Smooth muscle cell (in vitro differentiated cells): ENCODE results near the gene MS4A10. TPM values are rescaled to one million over a fixed set of nuclear protein-coding genes. Genes with fewer than 3 reads are reported as not detected.

Experiments
- DNase-seq: peaks from one replicate; lab custom pipeline; 2025; ENCODE audit not compliant: unreplicated experiment; lab: John Stamatoyannopoulos, UW
- H2AFZ ChIP-seq: fragments of 200-600 bp; sonication (generic); 2 replicates; pipeline ENCODE4 v1.6.0; 2016; ENCODE audit warnings: antibody characterized with exemption, low read depth, mild to moderate bottlenecking
- H3F3A ChIP-seq: fragments of 200-600 bp; sonication (generic); 2 replicates; pipeline ENCODE4 v1.6.0; 2017; ENCODE audit warnings: antibody characterized with exemption, low read depth
- H3K27ac ChIP-seq: fragments of 200-600 bp; sonication (generic); 2 replicates; pipeline ENCODE4 v1.5.1; 2016; ENCODE audit warnings: low read depth, mild to moderate bottlenecking
- H3K27me3 ChIP-seq: fragments of 200-600 bp; sonication (generic); 2 replicates; pipeline ENCODE4 v1.6.1; 2016; ENCODE audit warnings: low read depth, mild to moderate bottlenecking
- H3K36me3 ChIP-seq: fragments of 200-600 bp; sonication (generic); 2 replicates; pipeline ENCODE4 v1.5.1; 2016; ENCODE audit warnings: low read depth
- H3K4me1 ChIP-seq: fragments of 200-600 bp; sonication (generic); 2 replicates; pipeline ENCODE4 v1.5.1; 2016; ENCODE audit warnings: low read depth
- H3K4me2 ChIP-seq: fragments of 200-600 bp; sonication (generic); 2 replicates; pipeline ENCODE4 v1.6.0; 2016; ENCODE audit warnings: mild to moderate bottlenecking
- H3K4me3 ChIP-seq: fragments of 200-600 bp; sonication (generic); 2 replicates; pipeline ENCODE4 v1.5.1; 2016; ENCODE audit warnings: mild to moderate bottlenecking
- H3K79me2 ChIP-seq: fragments of 200-600 bp; sonication (generic); 2 replicates; pipeline ENCODE4 v1.6.0; 2016; ENCODE audit warnings: low read depth, mild to moderate bottlenecking
- H3K9ac ChIP-seq: fragments of 200-600 bp; sonication (generic); 2 replicates; pipeline ENCODE4 v1.6.0; 2016; ENCODE audit warnings: low read depth
- H3K9me3 ChIP-seq: fragments of 200-600 bp; sonication (generic); replicated peaks from 2 replicates; pipeline ENCODE4 v1.5.1; 2016; ENCODE audit warnings: low read depth
- H4K20me1 ChIP-seq: fragments of 200-600 bp; sonication (generic); 2 replicates; pipeline ENCODE4 v1.6.0; 2016; ENCODE audit warnings: low read depth
- WGBS: methylation state at CpG from one replicate; pipeline ENCODE4 v1.1.7; 2016; ENCODE audit warnings: low lambda C conversion rate; 5-methylcytosine and 5-hydroxymethylcytosine counted together
- polyA plus RNA-seq: library from polyadenylated mRNA; unstranded; fragments of >200 nt; fragmentation: Nextera tagmentation; extraction: Ambion mirVana; gene quantifications from 2 replicates; pipeline ENCODE4 v1.2.1, GENCODE V29; 2016
- total RNA-seq: library from RNA; depleted of rRNA; stranded (reverse); fragments of >200 nt; gene quantifications from 2 replicates; pipeline ENCODE4 v1.2.3, GENCODE V29; 2014
- TF ChIP-seq, protein P1 (sequence below): fragments of 200-600 bp; sonication (generic); IDR thresholded peaks from 2 replicates; pipeline ENCODE4 v1.5.1; 2017; ENCODE audit warnings: borderline replicate concordance, mild to moderate bottlenecking, antibody characterized with exemption; ENCODE audit not compliant: insufficient read depth, poor library complexity, severe bottlenecking

The MS4A10 gene
- total and polyA plus RNA-seq, 2 experiments from 2014 or later, result not detected

DNA sequence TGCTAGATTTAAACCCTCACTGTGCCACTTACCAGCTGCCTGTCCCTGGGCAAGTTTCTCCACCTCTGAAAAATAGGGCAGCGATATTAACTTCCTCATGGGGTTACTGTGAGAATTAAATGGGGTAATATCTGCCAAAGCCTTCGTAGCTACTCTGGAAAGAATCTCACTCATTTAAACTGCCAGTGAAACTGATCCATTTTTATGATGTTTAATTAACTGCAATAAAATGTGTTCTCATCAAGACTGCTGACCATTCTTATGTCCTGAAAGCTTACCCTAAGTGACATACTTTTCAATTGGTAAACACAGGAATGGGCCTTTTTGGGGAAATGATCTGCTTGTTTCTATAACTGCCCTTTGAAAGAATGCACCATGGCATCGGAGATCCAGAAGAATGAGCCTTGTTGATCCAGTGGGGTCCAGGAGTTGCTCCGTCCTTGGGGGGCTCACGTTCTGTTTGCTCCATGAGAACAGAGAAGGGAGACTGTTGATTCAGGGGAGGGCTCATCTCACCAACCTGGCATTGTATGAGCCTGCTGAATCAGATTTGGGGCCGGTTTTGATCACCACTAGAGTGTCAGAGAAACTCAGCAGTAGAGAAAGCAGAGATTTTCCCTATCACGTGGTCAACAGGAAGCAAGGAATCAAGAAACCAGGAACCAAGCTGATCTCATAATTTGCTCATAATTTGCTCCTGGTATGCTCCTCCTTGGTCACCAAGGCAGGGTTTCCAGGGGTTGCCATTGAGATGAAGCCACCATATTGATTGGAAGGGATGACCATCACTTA is 49.8 kb downstream of the MS4A10 start:
- Histone ChIP-seq H3K4me3 (no peak overlapping the region), H3K9me3 (no peaks in the 10 kb centered on the region), H3K27ac (no peak overlapping the region), H3K4me2 (no peak overlapping the region), H3K9ac (no peak overlapping the region), H3K27me3 (peaks cover 26% of the 10 kb centered on the region), H4K20me1 (no peaks in the 10 kb centered on the region), H3K79me2 (no peaks in the 10 kb centered on the region), H3F3A (no peaks in the 10 kb centered on the region), H3K4me1 (no peaks in the 10 kb centered on the region), H3K36me3 (no peaks in the 10 kb centered on the region), H2AFZ (no peak overlapping the region)
- TF ChIP-seq, protein P1, sequence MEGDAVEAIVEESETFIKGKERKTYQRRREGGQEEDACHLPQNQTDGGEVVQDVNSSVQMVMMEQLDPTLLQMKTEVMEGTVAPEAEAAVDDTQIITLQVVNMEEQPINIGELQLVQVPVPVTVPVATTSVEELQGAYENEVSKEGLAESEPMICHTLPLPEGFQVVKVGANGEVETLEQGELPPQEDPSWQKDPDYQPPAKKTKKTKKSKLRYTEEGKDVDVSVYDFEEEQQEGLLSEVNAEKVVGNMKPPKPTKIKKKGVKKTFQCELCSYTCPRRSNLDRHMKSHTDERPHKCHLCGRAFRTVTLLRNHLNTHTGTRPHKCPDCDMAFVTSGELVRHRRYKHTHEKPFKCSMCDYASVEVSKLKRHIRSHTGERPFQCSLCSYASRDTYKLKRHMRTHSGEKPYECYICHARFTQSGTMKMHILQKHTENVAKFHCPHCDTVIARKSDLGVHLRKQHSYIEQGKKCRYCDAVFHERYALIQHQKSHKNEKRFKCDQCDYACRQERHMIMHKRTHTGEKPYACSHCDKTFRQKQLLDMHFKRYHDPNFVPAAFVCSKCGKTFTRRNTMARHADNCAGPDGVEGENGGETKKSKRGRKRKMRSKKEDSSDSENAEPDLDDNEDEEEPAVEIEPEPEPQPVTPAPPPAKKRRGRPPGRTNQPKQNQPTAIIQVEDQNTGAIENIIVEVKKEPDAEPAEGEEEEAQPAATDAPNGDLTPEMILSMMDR, result no peak
- no peak for DNase-seq
- WGBS, result 54% methylated on average over 7 of the region's 7 CpGs

DNA sequence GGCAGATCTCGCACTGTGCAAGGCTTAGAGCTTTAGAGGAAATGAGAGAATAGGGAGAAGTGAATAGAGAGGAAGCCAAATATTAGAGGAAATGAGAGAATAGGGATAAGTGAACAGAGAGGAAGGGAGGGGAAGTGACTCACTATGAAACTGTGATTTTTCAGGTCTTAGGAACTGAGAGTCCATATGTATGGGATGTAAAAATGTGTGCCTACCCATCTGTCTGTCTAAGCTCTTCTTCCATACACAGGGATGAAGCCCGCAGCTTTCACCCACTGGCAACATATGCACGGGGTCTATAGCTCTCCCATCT is 50.4 kb downstream of the MS4A10 start:
- Histone ChIP-seq H3K4me1 (no peaks in the 10 kb centered on the region), H4K20me1 (no peaks in the 10 kb centered on the region), H3K9ac (no peak overlapping the region), H3K27ac (no peak overlapping the region), H3F3A (no peaks in the 10 kb centered on the region), H3K36me3 (no peaks in the 10 kb centered on the region), H3K4me3 (no peak overlapping the region), H3K79me2 (no peaks in the 10 kb centered on the region), H2AFZ (no peak overlapping the region), H3K4me2 (no peak overlapping the region), H3K9me3 (no peaks in the 10 kb centered on the region), H3K27me3 (peaks cover 26% of the 10 kb centered on the region)
- WGBS, result 87% methylated on average over 3 of the region's 3 CpGs
- TF ChIP-seq, protein P1, result no peak
- no peak for DNase-seq

DNA sequence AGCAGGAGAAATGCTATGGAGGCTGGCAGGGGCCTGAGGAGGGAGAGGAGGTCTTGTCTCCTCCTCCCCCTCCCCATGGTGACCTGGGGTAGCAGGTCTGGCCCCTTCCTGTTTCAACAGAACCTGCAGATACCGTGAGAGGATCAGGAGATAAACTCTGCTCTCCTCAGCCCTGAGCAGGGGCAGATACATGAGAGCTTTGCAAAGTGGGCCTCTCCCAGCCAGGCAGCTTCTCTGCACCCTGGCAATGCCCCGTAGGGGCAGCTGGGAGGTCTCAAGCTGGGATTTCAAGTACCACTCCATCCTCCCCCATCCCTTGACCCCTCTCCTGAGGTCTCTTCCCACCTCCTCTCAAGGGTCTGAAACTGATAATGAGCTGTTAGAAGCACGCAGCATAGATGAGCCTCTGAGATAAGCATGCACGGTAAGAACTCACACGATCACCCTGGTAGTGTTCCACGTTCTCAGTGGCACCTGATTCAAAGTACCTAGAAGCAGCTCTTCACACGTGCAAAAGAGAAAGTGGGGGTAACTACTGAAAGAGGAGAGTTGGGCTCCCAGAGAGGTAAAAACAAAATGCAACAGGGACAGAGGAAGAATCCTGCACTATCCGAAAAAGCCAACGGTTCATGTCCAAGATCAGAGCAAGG is 51.9 kb downstream of the MS4A10 start:
- 75% methylated on average over 9 of the region's 9 CpGs for WGBS
- TF ChIP-seq, protein P1, result no peak
- no peak overlapping the region for H3K4me3 ChIP-seq
- no peak overlapping the region for H3K9ac ChIP-seq
- H3K9me3 ChIP-seq, result no peaks in the 10 kb centered on the region
- peaks cover 26% of the 10 kb centered on the region for H3K27me3 ChIP-seq
- no peaks in the 10 kb centered on the region for H4K20me1 ChIP-seq
- no peak for DNase-seq
- no peaks in the 10 kb centered on the region for H3K4me1 ChIP-seq
- H3K79me2 ChIP-seq, result no peaks in the 10 kb centered on the region
- H3K27ac ChIP-seq, result no peak overlapping the region
- H3F3A ChIP-seq, result no peaks in the 10 kb centered on the region
- H3K36me3 ChIP-seq, result no peaks in the 10 kb centered on the region
- no peak overlapping the region for H2AFZ ChIP-seq
- H3K4me2 ChIP-seq, result no peak overlapping the region
